Measurements from ENCODE around the gene CYTH1.
"Not testable (repeated sequence)": the region's sequence is repeated elsewhere in the genome, so short reads cannot be mapped to it uniquely, and the experiment has no call there.

CYTH1 gene

GRCh38 chr17:78753316-78754250, 28.5 kb downstream of the CYTH1 start:
- DNase-seq = no peak

GRCh38 chr17:78751447-78752161, 30.5 kb downstream of the CYTH1 start:
- no peak for DNase-seq

- not testable (repeated sequence) for DNase-seq
Observed at GRCh38 chr17:78751000-78751399, 31.1 kb downstream of the CYTH1 start.

GRCh38 chr17:78748730-78749317, 33.2 kb downstream of the CYTH1 start:
- DNase-seq = no peak

- DNase-seq = no peak
Observed at GRCh38 chr17:78748048-78748729, 33.9 kb downstream of the CYTH1 start.

GRCh38 chr17:78747488-78747887, 34.6 kb downstream of the CYTH1 start:
- DNase-seq = no peak

GRCh38 chr17:78746949-78747269, 35.2 kb downstream of the CYTH1 start:
- no peak for DNase-seq

- no peak for DNase-seq
Observed at GRCh38 chr17:78746263-78746948, 35.7 kb downstream of the CYTH1 start.

GRCh38 chr17:78745407-78746088, 36.5 kb downstream of the CYTH1 start:
- DNase-seq = no peak

- no peak for DNase-seq
Observed at GRCh38 chr17:78742901-78743300, 39.2 kb downstream of the CYTH1 start.

- no peak for DNase-seq
Observed at GRCh38 chr17:78741644-78742284, 40.3 kb downstream of the CYTH1 start.

- no peak for DNase-seq
Observed at GRCh38 chr17:78739331-78739931, 42.6 kb downstream of the CYTH1 start.

- DNase-seq = no peak
Observed at GRCh38 chr17:78738698-78739097, 43.4 kb downstream of the CYTH1 start.

GRCh38 chr17:78738278-78738677, 43.8 kb downstream of the CYTH1 start:
- DNase-seq = no peak

- no peak for DNase-seq
Observed at GRCh38 chr17:78737332-78737731, 44.7 kb downstream of the CYTH1 start.

GRCh38 chr17:78736526-78737079, 45.5 kb downstream of the CYTH1 start:
- DNase-seq = peak; percentile 36

GRCh38 chr17:78735832-78736525, 46.1 kb downstream of the CYTH1 start:
- DNase-seq = no peak

GRCh38 chr17:78734793-78735641, 47.1 kb downstream of the CYTH1 start:
- DNase-seq = no peak

- DNase-seq = no peak
Observed at GRCh38 chr17:78732354-78732753, 49.7 kb downstream of the CYTH1 start.
